ENCODE measurements around the gene TAAR2. TPM values are rescaled to one million over a fixed set of nuclear protein-coding genes. Genes with fewer than 3 reads are reported as not detected.

Gene TAAR2
- not detected for polyA plus RNA-seq (2013, experiment 1 of 2)
- not detected for polyA plus RNA-seq (2013, experiment 2 of 2)

- H3K36me3 ChIP-seq (ENCODE audit: control insufficient read depth, insufficient read depth, low read length) = no peaks in the 10 kb centered on the region
- WGBS, 2 experiments (ENCODE audit: insufficient coverage in 2 of 2) = 96 to 100% methylated on average over 5 to 6 of the region's 6 CpGs
- H3K4me3 ChIP-seq (ENCODE audit: extremely low read depth, insufficient read depth, low read length, poor library complexity, severe bottlenecking) = no peak within 1 kb of the TSS
- H3K4me1 ChIP-seq (ENCODE audit: control insufficient read depth, insufficient read depth, low read length, poor library complexity, severe bottlenecking) = no peaks in the 10 kb centered on the region
- no peak within 1 kb of the TSS for H3K27ac ChIP-seq (ENCODE audit: low read depth, low read length, severe bottlenecking)
- no peaks in the 10 kb centered on the region for H3K9me3 ChIP-seq (ENCODE audit: control insufficient read depth, low read length)
Measured at GRCh38 chr6:132624175-132624574, at the start of gene TAAR2. TAAR2 (minus strand) TSS chr6:132624275; CDS start chr6:132624275, 0 bp downstream.

- no peak overlapping the region for H3K27ac ChIP-seq (ENCODE audit: low read depth, low read length, severe bottlenecking)
- H3K4me1 ChIP-seq (ENCODE audit: control insufficient read depth, insufficient read depth, low read length, poor library complexity, severe bottlenecking) = no peaks in the 10 kb centered on the region
- H3K36me3 ChIP-seq (ENCODE audit: control insufficient read depth, insufficient read depth, low read length) = no peaks in the 10 kb centered on the region
- H3K4me3 ChIP-seq (ENCODE audit: extremely low read depth, insufficient read depth, low read length, poor library complexity, severe bottlenecking) = no peak overlapping the region
- H3K9me3 ChIP-seq (ENCODE audit: control insufficient read depth, low read length) = no peaks in the 10 kb centered on the region
- WGBS, 2 experiments (ENCODE audit: insufficient coverage in 2 of 2) = 100% methylated on average over 1 of the region's 10 CpGs; no CpG with 5 or more reads in 1 of the 2 experiments
Measured at GRCh38 chr6:132673376-132674094, 49.5 kb upstream of the TAAR2 start.

GRCh38 chr6:132671295-132671694 is 47.2 kb upstream of the TAAR2 start:
- 80 to 91% methylated on average over 1 of the region's 1 CpG for WGBS, 2 experiments (ENCODE audit: insufficient coverage in 2 of 2)
- Histone ChIP-seq H3K9me3 (ENCODE audit: control insufficient read depth, low read length) (no peaks in the 10 kb centered on the region), H3K4me1 (ENCODE audit: control insufficient read depth, insufficient read depth, low read length, poor library complexity, severe bottlenecking) (no peaks in the 10 kb centered on the region), H3K4me3 (ENCODE audit: extremely low read depth, insufficient read depth, low read length, poor library complexity, severe bottlenecking) (no peak overlapping the region), H3K36me3 (ENCODE audit: control insufficient read depth, insufficient read depth, low read length) (no peaks in the 10 kb centered on the region), H3K27ac (ENCODE audit: low read depth, low read length, severe bottlenecking) (no peak overlapping the region)

- WGBS, 2 experiments (ENCODE audit: insufficient coverage in 2 of 2) = 33 to 44% methylated on average over 2 of the region's 4 CpGs
- H3K36me3 ChIP-seq (ENCODE audit: control insufficient read depth, insufficient read depth, low read length) = no peaks in the 10 kb centered on the region
- no peak overlapping the region for H3K4me3 ChIP-seq (ENCODE audit: extremely low read depth, insufficient read depth, low read length, poor library complexity, severe bottlenecking)
- no peak overlapping the region for H3K27ac ChIP-seq (ENCODE audit: low read depth, low read length, severe bottlenecking)
- no peaks in the 10 kb centered on the region for H3K4me1 ChIP-seq (ENCODE audit: control insufficient read depth, insufficient read depth, low read length, poor library complexity, severe bottlenecking)
- no peaks in the 10 kb centered on the region for H3K9me3 ChIP-seq (ENCODE audit: control insufficient read depth, low read length)
Measured at GRCh38 chr6:132669690-132670291, 45.7 kb upstream of the TAAR2 start.

GRCh38 chr6:132666118-132666517 is 42.0 kb upstream of the TAAR2 start:
- Histone ChIP-seq H3K9me3 (ENCODE audit: control insufficient read depth, low read length) (no peaks in the 10 kb centered on the region), H3K4me3 (ENCODE audit: extremely low read depth, insufficient read depth, low read length, poor library complexity, severe bottlenecking) (no peak overlapping the region), H3K4me1 (ENCODE audit: control insufficient read depth, insufficient read depth, low read length, poor library complexity, severe bottlenecking) (no peaks in the 10 kb centered on the region), H3K36me3 (ENCODE audit: control insufficient read depth, insufficient read depth, low read length) (no peaks in the 10 kb centered on the region), H3K27ac (ENCODE audit: low read depth, low read length, severe bottlenecking) (no peak overlapping the region)
- WGBS, 2 experiments (ENCODE audit: insufficient coverage in 2 of 2) = 82 to 91% methylated on average over 3 to 4 of the region's 4 CpGs

- 100% methylated on average over 1 of the region's 1 CpG for WGBS, 2 experiments (ENCODE audit: insufficient coverage in 2 of 2)
- Histone ChIP-seq H3K4me3 (ENCODE audit: extremely low read depth, insufficient read depth, low read length, poor library complexity, severe bottlenecking) (no peak overlapping the region), H3K27ac (ENCODE audit: low read depth, low read length, severe bottlenecking) (no peak overlapping the region)
Measured at GRCh38 chr6:132664309-132665034, 40.4 kb upstream of the TAAR2 start.

GRCh38 chr6:132663661-132664060 is 39.6 kb upstream of the TAAR2 start:
- no peaks in the 10 kb centered on the region for H3K9me3 ChIP-seq (ENCODE audit: control insufficient read depth, low read length)
- no peak overlapping the region for H3K27ac ChIP-seq (ENCODE audit: low read depth, low read length, severe bottlenecking)
- no peaks in the 10 kb centered on the region for H3K36me3 ChIP-seq (ENCODE audit: control insufficient read depth, insufficient read depth, low read length)
- no peak overlapping the region for H3K4me3 ChIP-seq (ENCODE audit: extremely low read depth, insufficient read depth, low read length, poor library complexity, severe bottlenecking)
- WGBS, 2 experiments (ENCODE audit: insufficient coverage in 2 of 2) = no CpG with 5 or more reads among the region's 1 CpG
- H3K4me1 ChIP-seq (ENCODE audit: control insufficient read depth, insufficient read depth, low read length, poor library complexity, severe bottlenecking) = no peaks in the 10 kb centered on the region

More at GRCh38 chr6:132664309-132665034, 40.4 kb upstream of the TAAR2 start:
- no peaks in the 10 kb centered on the region for H3K4me1 ChIP-seq (ENCODE audit: control insufficient read depth, insufficient read depth, low read length, poor library complexity, severe bottlenecking)
- H3K9me3 ChIP-seq (ENCODE audit: control insufficient read depth, low read length) = no peaks in the 10 kb centered on the region
- H3K36me3 ChIP-seq (ENCODE audit: control insufficient read depth, insufficient read depth, low read length) = no peaks in the 10 kb centered on the region

GRCh38 chr6:132661906-132662305 is 37.8 kb upstream of the TAAR2 start:
- H3K27ac ChIP-seq (ENCODE audit: low read depth, low read length, severe bottlenecking) = no peak overlapping the region
- no peaks in the 10 kb centered on the region for H3K9me3 ChIP-seq (ENCODE audit: control insufficient read depth, low read length)
- no CpG with 5 or more reads among the region's 4 CpGs for WGBS, 2 experiments (ENCODE audit: insufficient coverage in 2 of 2)
- no peaks in the 10 kb centered on the region for H3K4me1 ChIP-seq (ENCODE audit: control insufficient read depth, insufficient read depth, low read length, poor library complexity, severe bottlenecking)
- H3K4me3 ChIP-seq (ENCODE audit: extremely low read depth, insufficient read depth, low read length, poor library complexity, severe bottlenecking) = no peak overlapping the region
- H3K36me3 ChIP-seq (ENCODE audit: control insufficient read depth, insufficient read depth, low read length) = no peaks in the 10 kb centered on the region

GRCh38 chr6:132659082-132659481 is 35.0 kb upstream of the TAAR2 start, which contains the start of gene TAAR1:
TAAR1 (minus strand) TSS chr6:132659182; CDS start chr6:132646003, 13,179 bp downstream.
- no peak within 1 kb of the TSS for H3K4me3 ChIP-seq (ENCODE audit: extremely low read depth, insufficient read depth, low read length, poor library complexity, severe bottlenecking)

GRCh38 chr6:132651062-132651461 is 27.0 kb upstream of the TAAR2 start:
- Histone ChIP-seq H3K9me3 (ENCODE audit: control insufficient read depth, low read length) (no peaks in the 10 kb centered on the region), H3K27ac (ENCODE audit: low read depth, low read length, severe bottlenecking) (no peak overlapping the region), H3K4me1 (ENCODE audit: control insufficient read depth, insufficient read depth, low read length, poor library complexity, severe bottlenecking) (peaks cover 12% of the 10 kb centered on the region), H3K36me3 (ENCODE audit: control insufficient read depth, insufficient read depth, low read length) (no peaks in the 10 kb centered on the region), H3K4me3 (ENCODE audit: extremely low read depth, insufficient read depth, low read length, poor library complexity, severe bottlenecking) (no peak overlapping the region)
- WGBS, 2 experiments (ENCODE audit: insufficient coverage in 2 of 2) = 80 to 87% methylated on average over 1 to 3 of the region's 3 CpGs

More at GRCh38 chr6:132659082-132659481, 35.0 kb upstream of the TAAR2 start, which contains the start of gene TAAR1:
- no peaks in the 10 kb centered on the region for H3K4me1 ChIP-seq (ENCODE audit: control insufficient read depth, insufficient read depth, low read length, poor library complexity, severe bottlenecking)
- H3K27ac ChIP-seq (ENCODE audit: low read depth, low read length, severe bottlenecking) = no peak within 1 kb of the TSS
- 33 to 50% methylated on average over 1 of the region's 3 CpGs for WGBS, 2 experiments (ENCODE audit: insufficient coverage in 2 of 2)
- H3K9me3 ChIP-seq (ENCODE audit: control insufficient read depth, low read length) = no peaks in the 10 kb centered on the region
- no peaks in the 10 kb centered on the region for H3K36me3 ChIP-seq (ENCODE audit: control insufficient read depth, insufficient read depth, low read length)

Data from mesodermal cell (in vitro differentiated cells).